Tibial artery (tissue), 4 donors: ENCODE measurements around the gene POLDIP2.

ENCODE experiments used
- DNase-seq, 2 donors: peaks; one replicate each; pipeline ENCODE4 v3.0.0-alpha.2; 2019
- H3K27ac ChIP-seq, 2 donors: fragments of 200-600 bp; sonication (generic) in 1 of 2; 1 replicate in 1 of 2; 2 replicates in 1 of 2; pipeline ENCODE4 v1.5.1; 2018 to 2019; ENCODE audit warnings: mild to moderate bottlenecking in 1 of 2
- H3K27me3 ChIP-seq, 2 donors: fragments of 200-600 bp; sonication (generic) in 1 of 2; one replicate each; pipeline versions ENCODE4 v1.5.1 to v1.6.0; 2016 to 2019
- H3K36me3 ChIP-seq, 3 donors: fragments of 200-600 bp; sonication (generic) in 2 of 3; one replicate each; pipeline ENCODE4 v1.5.1; 2016 to 2019; ENCODE audit warnings: mild to moderate bottlenecking in 2 of 3
- H3K4me1 ChIP-seq, 4 donors: fragments of 200-600 bp; sonication (generic) in 2 of 4; 1 replicate in 3 of 4; 2 replicates in 1 of 4; pipeline ENCODE4 v1.5.1; 2016 to 2019
- H3K4me3 ChIP-seq, 2 donors: fragments of 200-600 bp; sonication (generic) in 1 of 2; 1 replicate in 1 of 2; 2 replicates in 1 of 2; pipeline ENCODE4 v1.5.1; 2018 to 2019; ENCODE audit warnings: mild to moderate bottlenecking in 2 of 2
- H3K9me3 ChIP-seq, 3 donors: fragments of 200-600 bp; sonication (generic) in 1 of 3; one replicate each; pipeline ENCODE4 v1.5.1; 2016 to 2019
- CTCF ChIP-seq, 2 experiments: fragments of 200-600 bp in 1 of 2; fragments of 450-650 bp in 1 of 2; IDR thresholded peaks; one replicate each; pipeline ENCODE4 v1.5.1; 2017 to 2019; ENCODE audit warnings: antibody characterized with exemption in 2 of 2, mild to moderate bottlenecking in 1 of 2, moderate library complexity in 1 of 2
- intact Hi-C: fragments of 100-400 bp; cut with DNase I; formaldehyde crosslinking; loops from one replicate; pipeline ENCODE4 v1.15.0; 2023; ENCODE audit warnings: low total_unique reads

Gene POLDIP2

GRCh38 chr17:28344011-28344410 lies 13.3 kb downstream of the POLDIP2 start:
- DNase-seq: no peak
- Histone ChIP-seq H3K27ac (no peak overlapping the region), H3K4me1 (peaks cover 0 to 30% (median 14%) of the 10 kb centered on the region in 4 donors), H3K36me3 (peaks cover 33 to 100% (median 94%) of the 10 kb centered on the region in 3 donors), H3K9me3 (no peaks in the 10 kb centered on the region), H3K4me3 (no peak overlapping the region), H3K27me3 (no peaks in the 10 kb centered on the region)
- no peak for TF ChIP-seq CTCF (IDR thresholded peaks at IDR 0.05)
- intact Hi-C loops: no loop called here

GRCh38 chr17:28343491-28343932 lies 13.8 kb downstream of the POLDIP2 start:
- Histone ChIP-seq H3K27ac (no peak overlapping the region), H3K9me3 (no peaks in the 10 kb centered on the region)

GRCh38 chr17:28342313-28342712 lies 15.0 kb downstream of the POLDIP2 start:
- TF ChIP-seq CTCF (IDR thresholded peaks at IDR 0.05): no peak
- H3K4me1 ChIP-seq: peaks cover 0 to 37% (median 22%) of the 10 kb centered on the region in 4 donors
- DNase-seq: no peak
- no peak overlapping the region for H3K27ac ChIP-seq
- H3K4me3 ChIP-seq: no peak overlapping the region
- no peaks in the 10 kb centered on the region for H3K9me3 ChIP-seq
- no peaks in the 10 kb centered on the region for H3K27me3 ChIP-seq
- intact Hi-C loops: no loop called here
- H3K36me3 ChIP-seq: peaks cover 31 to 83% (median 77%) of the 10 kb centered on the region in 3 donors

More at GRCh38 chr17:28343491-28343932, 13.8 kb downstream of the POLDIP2 start:
- intact Hi-C loops: no loop called here
- Histone ChIP-seq H3K4me1 (peaks cover 0 to 33% (median 16%) of the 10 kb centered on the region in 4 donors), H3K27me3 (no peaks in the 10 kb centered on the region), H3K36me3 (peaks cover 31 to 95% (median 89%) of the 10 kb centered on the region in 3 donors), H3K4me3 (no peak overlapping the region)
- no peak for DNase-seq
- no peak for TF ChIP-seq CTCF (IDR thresholded peaks at IDR 0.05)

- peaks cover 0 to 38% (median 26%) of the 10 kb centered on the region in 4 donors for H3K4me1 ChIP-seq
- DNase-seq: no peak
- no peaks in the 10 kb centered on the region for H3K9me3 ChIP-seq
- H3K27ac ChIP-seq: no peak overlapping the region
- peaks cover 31 to 75% (median 70%) of the 10 kb centered on the region in 3 donors for H3K36me3 ChIP-seq
- intact Hi-C loops: no loop called here
- H3K4me3 ChIP-seq: no peak overlapping the region
- no peak for TF ChIP-seq CTCF (IDR thresholded peaks at IDR 0.05)
- H3K27me3 ChIP-seq: no peaks in the 10 kb centered on the region
Observed at GRCh38 chr17:28341516-28341915, 15.8 kb downstream of the POLDIP2 start.

- intact Hi-C loops: no loop called here
- H3K4me1 ChIP-seq: peaks cover 0 to 30% (median 27%) of the 10 kb centered on the region in 4 donors
- DNase-seq: no peak
- H3K27ac ChIP-seq: no peak overlapping the region
- no peak overlapping the region for H3K4me3 ChIP-seq
- no peak for TF ChIP-seq CTCF (IDR thresholded peaks at IDR 0.05)
- no peaks in the 10 kb centered on the region for H3K27me3 ChIP-seq
- H3K9me3 ChIP-seq: no peaks in the 10 kb centered on the region
- H3K36me3 ChIP-seq: peaks cover 31 to 63% (median 58%) of the 10 kb centered on the region in 3 donors
Observed at GRCh38 chr17:28340374-28340773, 17.0 kb downstream of the POLDIP2 start.
